ENCODE data around the gene MORN4.
"Not testable (repeated sequence)": the region's sequence is repeated elsewhere in the genome, so short reads cannot be mapped to it uniquely, and the experiment has no call there.

MORN4 gene

GRCh38 chr10:97578171-97578844, 55.0 kb downstream of the MORN4 start:
- Histone ChIP-seq H3K27me3 (ENCODE audit: control insufficient read depth, insufficient read depth, low read length) (no peaks in the 10 kb centered on the region), H3K4me1 (ENCODE audit: control insufficient read depth, low read depth, low read length) (no peaks in the 10 kb centered on the region), H3K9me3 (ENCODE audit: control insufficient read depth, low read depth, low read length) (no peaks in the 10 kb centered on the region), H3K36me3 (ENCODE audit: control insufficient read depth, low read depth, low read length) (no peaks in the 10 kb centered on the region), H3K27ac (ENCODE audit: low read length) (no peak overlapping the region), H3K9ac (ENCODE audit: low read length) (no peak overlapping the region), H3K4me3 (ENCODE audit: low read length) (no peak overlapping the region)

GRCh38 chr10:97577701-97578100, 55.6 kb downstream of the MORN4 start:
- H3K27me3 ChIP-seq (ENCODE audit: control insufficient read depth, insufficient read depth, low read length), result no peaks in the 10 kb centered on the region
- no peaks in the 10 kb centered on the region for H3K9me3 ChIP-seq (ENCODE audit: control insufficient read depth, low read depth, low read length)
- no peaks in the 10 kb centered on the region for H3K36me3 ChIP-seq (ENCODE audit: control insufficient read depth, low read depth, low read length)
- H3K4me3 ChIP-seq (ENCODE audit: low read length), result no peak overlapping the region
- no peaks in the 10 kb centered on the region for H3K4me1 ChIP-seq (ENCODE audit: control insufficient read depth, low read depth, low read length)
- H3K9ac ChIP-seq (ENCODE audit: low read length), result no peak overlapping the region
- no peak overlapping the region for H3K27ac ChIP-seq (ENCODE audit: low read length)

- not testable (repeated sequence) for H3K4me1 ChIP-seq (ENCODE audit: control insufficient read depth, low read depth, low read length); H3K9ac ChIP-seq (ENCODE audit: low read length); H3K27me3 ChIP-seq (ENCODE audit: control insufficient read depth, insufficient read depth, low read length); H3K9me3 ChIP-seq (ENCODE audit: control insufficient read depth, low read depth, low read length); H3K27ac ChIP-seq (ENCODE audit: low read length); H3K36me3 ChIP-seq (ENCODE audit: control insufficient read depth, low read depth, low read length); H3K4me3 ChIP-seq (ENCODE audit: low read length)
Observed at GRCh38 chr10:97576487-97576886, 56.8 kb downstream of the MORN4 start.

- Histone ChIP-seq H3K27ac (ENCODE audit: low read length) (no peak overlapping the region), H3K9ac (ENCODE audit: low read length) (no peak overlapping the region), H3K36me3 (ENCODE audit: control insufficient read depth, low read depth, low read length) (no peaks in the 10 kb centered on the region), H3K9me3 (ENCODE audit: control insufficient read depth, low read depth, low read length) (no peaks in the 10 kb centered on the region), H3K4me1 (ENCODE audit: control insufficient read depth, low read depth, low read length) (no peaks in the 10 kb centered on the region), H3K27me3 (ENCODE audit: control insufficient read depth, insufficient read depth, low read length) (no peaks in the 10 kb centered on the region), H3K4me3 (ENCODE audit: low read length) (no peak overlapping the region)
Observed at GRCh38 chr10:97575127-97575668, 58.1 kb downstream of the MORN4 start.

GRCh38 chr10:97574374-97575126, 58.8 kb downstream of the MORN4 start:
- Histone ChIP-seq H3K9me3 (ENCODE audit: control insufficient read depth, low read depth, low read length) (no peaks in the 10 kb centered on the region), H3K4me3 (ENCODE audit: low read length) (no peak overlapping the region), H3K36me3 (ENCODE audit: control insufficient read depth, low read depth, low read length) (no peaks in the 10 kb centered on the region), H3K27ac (ENCODE audit: low read length) (no peak overlapping the region), H3K4me1 (ENCODE audit: control insufficient read depth, low read depth, low read length) (no peaks in the 10 kb centered on the region), H3K9ac (ENCODE audit: low read length) (no peak overlapping the region), H3K27me3 (ENCODE audit: control insufficient read depth, insufficient read depth, low read length) (no peaks in the 10 kb centered on the region)

GRCh38 chr10:97573672-97574071, 59.6 kb downstream of the MORN4 start:
- no peaks in the 10 kb centered on the region for H3K36me3 ChIP-seq (ENCODE audit: control insufficient read depth, low read depth, low read length)
- no peak overlapping the region for H3K9ac ChIP-seq (ENCODE audit: low read length)
- H3K27ac ChIP-seq (ENCODE audit: low read length), result no peak overlapping the region
- H3K4me1 ChIP-seq (ENCODE audit: control insufficient read depth, low read depth, low read length), result no peaks in the 10 kb centered on the region
- no peaks in the 10 kb centered on the region for H3K27me3 ChIP-seq (ENCODE audit: control insufficient read depth, insufficient read depth, low read length)
- no peak overlapping the region for H3K4me3 ChIP-seq (ENCODE audit: low read length)
- no peaks in the 10 kb centered on the region for H3K9me3 ChIP-seq (ENCODE audit: control insufficient read depth, low read depth, low read length)

- no peak overlapping the region for H3K4me3 ChIP-seq (ENCODE audit: low read length)
- H3K27ac ChIP-seq (ENCODE audit: low read length), result no peak overlapping the region
- H3K27me3 ChIP-seq (ENCODE audit: control insufficient read depth, insufficient read depth, low read length), result no peaks in the 10 kb centered on the region
Observed at GRCh38 chr10:97573021-97573420, 60.3 kb downstream of the MORN4 start.

GRCh38 chr10:97572214-97572989, 60.9 kb downstream of the MORN4 start, which contains the start of gene ANKRD2:
Gene ANKRD2 (plus strand): TSS chr10:97572779. CDS start chr10:97572789, 10 bp downstream.
- H3K4me1 ChIP-seq (ENCODE audit: control insufficient read depth, low read depth, low read length), result no peaks in the 10 kb centered on the region
- no peaks in the 10 kb centered on the region for H3K36me3 ChIP-seq (ENCODE audit: control insufficient read depth, low read depth, low read length)
- no peak within 1 kb of the TSS for H3K27ac ChIP-seq (ENCODE audit: low read length)
- H3K9me3 ChIP-seq (ENCODE audit: control insufficient read depth, low read depth, low read length), result no peaks in the 10 kb centered on the region
- no peak within 1 kb of the TSS for H3K9ac ChIP-seq (ENCODE audit: low read length)
- no peak within 1 kb of the TSS for H3K4me3 ChIP-seq (ENCODE audit: low read length)
- no peaks in the 10 kb centered on the region for H3K27me3 ChIP-seq (ENCODE audit: control insufficient read depth, insufficient read depth, low read length)

More at GRCh38 chr10:97573021-97573420, 60.3 kb downstream of the MORN4 start:
- H3K9me3 ChIP-seq (ENCODE audit: control insufficient read depth, low read depth, low read length), result no peaks in the 10 kb centered on the region
- H3K36me3 ChIP-seq (ENCODE audit: control insufficient read depth, low read depth, low read length), result no peaks in the 10 kb centered on the region
- no peak overlapping the region for H3K9ac ChIP-seq (ENCODE audit: low read length)
- no peaks in the 10 kb centered on the region for H3K4me1 ChIP-seq (ENCODE audit: control insufficient read depth, low read depth, low read length)

GRCh38 chr10:97571622-97572021, 61.7 kb downstream of the MORN4 start:
- Histone ChIP-seq H3K27me3 (ENCODE audit: control insufficient read depth, insufficient read depth, low read length) (no peaks in the 10 kb centered on the region), H3K36me3 (ENCODE audit: control insufficient read depth, low read depth, low read length) (no peaks in the 10 kb centered on the region), H3K4me1 (ENCODE audit: control insufficient read depth, low read depth, low read length) (no peaks in the 10 kb centered on the region), H3K9me3 (ENCODE audit: control insufficient read depth, low read depth, low read length) (no peaks in the 10 kb centered on the region), H3K27ac (ENCODE audit: low read length) (no peak overlapping the region), H3K4me3 (ENCODE audit: low read length) (no peak overlapping the region), H3K9ac (ENCODE audit: low read length) (no peak overlapping the region)

GRCh38 chr10:97570789-97571471, 62.4 kb downstream of the MORN4 start:
- Histone ChIP-seq H3K4me1 (ENCODE audit: control insufficient read depth, low read depth, low read length) (no peaks in the 10 kb centered on the region), H3K27me3 (ENCODE audit: control insufficient read depth, insufficient read depth, low read length) (no peaks in the 10 kb centered on the region), H3K36me3 (ENCODE audit: control insufficient read depth, low read depth, low read length) (no peaks in the 10 kb centered on the region), H3K4me3 (ENCODE audit: low read length) (no peak overlapping the region), H3K9ac (ENCODE audit: low read length) (no peak overlapping the region), H3K9me3 (ENCODE audit: control insufficient read depth, low read depth, low read length) (no peaks in the 10 kb centered on the region), H3K27ac (ENCODE audit: low read length) (no peak overlapping the region)

Measured in iPS-18a (cell line).